NCI-H1417 (cell line): Measurements from ENCODE around the gene SCYL1.

ENCODE experiments used
- DNase-seq, 3 experiments: peaks; one replicate each; lab custom pipeline; 2025; lab: John Stamatoyannopoulos, UW

SCYL1 gene

GRCh38 chr11:65581928-65582327, 57.0 kb downstream of the SCYL1 start:
- DNase-seq = no peak

GRCh38 chr11:65583589-65583988, 58.7 kb downstream of the SCYL1 start:
- DNase-seq = no peak

GRCh38 chr11:65584106-65584505, 59.2 kb downstream of the SCYL1 start:
- no peak for DNase-seq

GRCh38 chr11:65584723-65585171, 59.9 kb downstream of the SCYL1 start:
- no peak for DNase-seq

- DNase-seq = peak in 1 of 3 experiments; percentile 16
Measured at GRCh38 chr11:65585396-65586246, 60.7 kb downstream of the SCYL1 start.

- DNase-seq = no peak
Measured at GRCh38 chr11:65586247-65586630, 61.4 kb downstream of the SCYL1 start.

- no peak for DNase-seq
Measured at GRCh38 chr11:65586676-65587075, 61.8 kb downstream of the SCYL1 start.
